GM18511 (cell line): ENCODE data around the gene SPEM1.

ENCODE experiments used
- ATAC-seq: cut with Tn5 transposase; IDR thresholded peaks from one replicate; pipeline ENCODE4 v1.9.1; 2021; ENCODE audit warnings: mild to moderate bottlenecking, moderate library complexity; ENCODE audit not compliant: unreplicated experiment

SPEM1 gene

DNA sequence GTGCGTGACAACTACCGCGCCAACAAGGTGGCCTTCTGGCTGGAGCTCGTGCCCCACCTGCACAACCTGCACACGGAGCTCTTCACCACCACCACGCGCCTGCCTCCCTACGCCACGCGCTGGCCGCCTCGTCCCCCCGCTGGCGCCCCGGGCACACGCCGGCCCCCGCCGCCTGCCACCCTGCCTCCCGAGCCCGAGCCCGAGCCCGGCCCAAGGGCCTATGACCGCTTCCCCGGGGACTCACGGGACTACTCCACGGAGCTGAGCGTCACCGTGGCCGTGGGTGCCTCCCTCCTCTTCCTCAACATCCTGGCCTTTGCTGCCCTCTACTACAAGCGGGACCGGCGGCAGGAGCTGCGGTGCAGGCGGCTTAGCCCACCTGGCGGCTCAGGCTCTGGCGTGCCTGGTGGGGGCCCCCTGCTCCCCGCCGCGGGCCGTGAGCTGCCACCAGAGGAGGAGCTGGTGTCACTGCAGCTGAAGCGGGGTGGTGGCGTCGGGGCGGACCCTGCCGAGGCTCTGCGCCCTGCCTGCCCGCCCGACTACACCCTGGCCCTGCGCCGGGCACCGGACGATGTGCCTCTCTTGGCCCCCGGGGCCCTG is 3.0 kb upstream of the SPEM1 start:
- ATAC-seq: no peak

DNA sequence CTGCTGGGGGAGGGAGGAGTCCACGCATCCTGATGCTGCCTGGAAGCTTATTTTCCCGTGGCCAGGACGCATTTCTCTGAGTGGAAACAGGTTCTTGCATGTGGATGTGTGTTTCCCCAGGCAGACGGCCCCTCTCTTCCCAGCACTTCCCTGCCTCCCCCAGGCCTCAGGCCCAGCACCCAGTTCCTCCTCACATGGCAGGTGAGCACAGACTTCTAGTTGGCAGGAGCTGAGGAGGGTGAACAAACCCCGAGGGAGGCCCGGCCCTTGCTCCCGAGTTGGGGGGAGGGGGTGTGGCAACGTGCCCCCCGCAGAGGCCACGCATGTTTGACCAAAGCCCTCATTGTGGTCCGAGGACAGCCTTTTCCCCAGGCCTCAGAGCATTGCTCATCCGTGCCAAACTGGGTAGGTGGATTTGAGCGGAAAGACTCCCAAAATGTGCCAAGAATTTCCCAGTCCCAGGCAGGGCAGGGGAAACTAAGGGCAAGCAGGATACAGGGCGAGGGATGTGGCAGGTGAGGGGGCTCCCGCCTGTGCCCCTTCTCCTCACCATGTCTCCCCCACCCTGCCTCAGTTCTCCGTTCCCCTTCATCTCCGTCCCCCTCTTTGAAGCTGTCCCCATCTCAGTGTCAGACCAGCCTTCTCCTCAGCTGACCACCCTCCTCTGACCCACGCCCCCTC is 1.5 kb upstream of the SPEM1 start:
- no peak for ATAC-seq

DNA sequence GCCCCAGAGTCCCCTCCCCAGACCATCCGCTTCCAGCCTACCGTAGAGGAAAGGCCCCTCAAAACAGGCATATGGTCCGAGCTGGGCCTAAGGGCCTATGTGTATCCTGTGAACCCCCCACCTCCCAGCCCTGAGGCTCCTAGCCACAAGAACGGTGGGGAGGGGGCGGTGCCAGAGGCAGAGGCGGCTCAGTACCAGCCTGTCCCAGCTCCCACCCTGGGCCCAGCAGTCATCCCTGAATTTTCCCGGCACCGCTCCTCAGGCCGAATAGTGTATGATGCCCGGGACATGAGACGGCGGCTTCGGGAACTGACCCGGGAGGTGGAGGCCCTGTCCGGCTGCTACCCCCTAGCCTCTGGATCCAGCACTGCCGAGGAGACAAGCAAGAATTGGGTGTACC is 1.1 kb downstream of the SPEM1 start:
- no peak for ATAC-seq

DNA sequence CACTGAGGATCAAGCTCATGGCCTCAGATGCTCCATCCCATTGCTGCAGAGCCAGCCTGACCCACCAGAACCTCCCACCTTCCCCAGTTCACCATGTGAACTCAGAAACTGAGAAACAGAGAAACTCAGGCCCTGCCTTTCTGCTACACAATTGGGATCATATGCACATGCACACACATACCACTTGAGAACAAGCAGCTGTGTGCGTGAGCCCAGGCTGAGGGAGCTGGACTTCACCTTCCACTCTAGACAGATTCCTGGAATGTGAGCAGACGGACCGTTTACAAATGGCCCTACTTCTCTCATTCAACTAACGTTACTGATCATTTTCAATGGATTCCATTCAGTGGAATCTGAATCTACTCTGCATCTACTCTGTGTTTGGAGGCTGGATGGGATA is 3.6 kb downstream of the SPEM1 start:
- no peak for ATAC-seq

DNA sequence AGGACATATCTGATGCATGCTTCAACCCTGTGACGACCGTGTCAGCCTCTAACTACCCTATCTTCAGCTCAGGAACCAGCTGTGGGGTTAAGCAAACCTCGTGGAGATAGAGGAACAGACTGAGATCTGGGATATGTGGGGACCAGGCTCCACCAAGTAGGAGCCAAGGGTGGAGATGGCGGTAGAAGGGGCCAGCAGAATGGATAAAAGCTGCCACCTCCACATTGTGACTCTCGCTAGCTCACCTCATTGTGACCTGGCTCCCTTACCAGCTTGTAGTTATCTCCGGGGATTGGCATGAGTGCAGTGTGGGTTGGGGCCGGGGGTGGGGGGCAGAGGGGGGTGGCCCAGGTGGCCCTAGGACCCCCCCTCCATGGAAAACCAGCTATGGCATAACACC is 5.2 kb downstream of the SPEM1 start, which contains the start of gene SPEM2:
Gene SPEM2 (plus strand): TSS at position 301 of the 400 bp plus-strand sequence. CDS start 73 bp downstream, at position 374.
- ATAC-seq: no peak

DNA sequence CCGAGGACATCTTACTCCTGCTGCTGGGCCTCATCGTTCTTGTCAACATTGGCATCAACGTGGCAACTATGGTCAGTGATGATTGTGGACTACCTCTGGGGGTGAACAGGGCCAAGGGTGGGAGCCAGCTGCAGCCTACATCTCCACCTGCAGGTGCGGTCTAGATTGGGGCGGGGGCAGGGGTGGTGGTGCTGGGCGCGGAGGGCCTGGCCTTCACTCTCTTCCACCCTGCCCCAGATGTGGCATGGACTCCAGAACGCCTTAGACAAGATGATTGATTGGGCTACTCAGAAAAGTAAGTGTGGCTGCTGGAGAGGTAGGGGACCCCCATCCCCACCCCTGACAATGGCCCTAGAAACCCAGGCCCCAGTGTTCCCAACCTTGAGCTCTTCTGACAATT is 5.6 kb downstream of the SPEM1 start:
- ATAC-seq: no peak

DNA sequence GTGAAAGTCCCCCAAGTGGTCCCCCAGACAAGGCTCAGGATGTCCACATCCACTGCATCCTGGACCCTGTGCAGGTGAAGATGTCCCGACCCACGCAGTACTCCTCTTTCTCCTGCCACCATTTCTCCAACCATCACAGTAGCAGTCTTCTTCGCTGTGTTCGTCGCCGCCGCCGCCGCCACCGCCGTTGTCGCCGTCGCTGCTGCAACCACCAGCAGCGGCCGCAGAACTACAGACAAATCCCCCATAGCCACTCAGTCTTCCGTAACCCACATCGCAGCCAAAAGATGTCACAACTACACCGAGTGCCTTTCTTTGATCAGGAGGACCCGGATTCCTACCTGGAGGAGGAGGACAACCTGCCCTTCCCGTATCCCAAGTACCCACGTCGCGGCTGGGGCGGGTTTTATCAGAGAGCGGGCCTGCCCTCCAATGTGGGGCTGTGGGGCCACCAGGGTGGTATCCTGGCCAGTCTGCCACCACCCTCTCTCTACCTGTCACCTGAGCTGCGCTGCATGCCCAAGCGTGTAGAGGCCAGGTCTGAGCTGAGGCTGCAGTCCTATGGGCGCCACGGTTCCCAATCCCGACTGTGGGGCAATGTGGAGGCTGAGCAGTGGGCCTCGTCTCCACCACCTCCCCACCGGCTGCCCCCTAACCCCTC is 6.2 kb downstream of the SPEM1 start:
- no peak for ATAC-seq

DNA sequence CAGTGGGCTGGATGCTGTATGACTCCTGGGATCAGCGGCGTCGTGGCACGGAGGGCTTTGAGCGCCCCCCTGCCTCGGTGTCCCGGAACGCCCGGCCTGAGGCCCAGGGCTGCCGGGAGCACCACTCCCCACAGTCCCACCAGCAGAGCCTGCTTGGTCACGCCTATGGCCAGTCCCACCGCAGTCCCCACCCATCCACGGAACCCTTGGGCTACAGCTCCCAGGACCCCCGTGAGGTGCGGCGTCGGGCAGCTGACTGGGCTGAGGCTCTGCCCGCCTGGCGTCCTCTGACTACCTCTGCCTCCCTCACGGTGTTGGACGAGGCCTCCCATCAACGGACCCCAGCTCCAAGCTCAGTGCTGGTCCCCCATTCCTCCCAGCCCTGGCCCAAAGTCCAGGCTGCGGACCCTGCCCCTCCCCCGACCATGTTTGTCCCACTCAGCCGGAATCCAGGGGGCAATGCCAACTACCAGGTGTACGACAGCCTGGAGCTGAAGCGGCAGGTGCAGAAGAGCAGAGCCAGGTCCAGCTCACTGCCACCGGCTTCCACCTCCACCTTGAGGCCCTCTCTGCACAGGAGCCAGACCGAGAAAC is 6.9 kb downstream of the SPEM1 start:
- no peak for ATAC-seq

DNA sequence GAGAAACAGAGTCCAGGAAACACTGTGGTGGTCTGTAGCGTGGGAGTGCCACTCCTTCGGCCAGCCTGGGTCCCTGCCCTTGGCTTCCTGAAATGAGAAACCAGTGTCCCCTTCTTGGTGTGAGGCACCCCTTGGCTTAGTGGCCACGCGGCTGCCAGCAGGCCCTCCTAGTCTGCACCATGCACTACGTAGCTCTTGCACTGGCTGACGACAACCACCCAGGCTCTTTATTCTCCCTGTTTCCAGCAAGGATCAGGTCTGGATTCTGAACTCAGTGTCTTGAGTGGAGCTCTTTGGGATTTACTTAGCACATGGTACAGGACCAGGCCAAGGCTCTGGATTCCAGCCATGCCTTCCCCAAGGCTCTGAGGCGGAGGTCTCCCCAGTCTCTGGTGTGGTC is 7.4 kb downstream of the SPEM1 start:
- no peak for ATAC-seq

DNA sequence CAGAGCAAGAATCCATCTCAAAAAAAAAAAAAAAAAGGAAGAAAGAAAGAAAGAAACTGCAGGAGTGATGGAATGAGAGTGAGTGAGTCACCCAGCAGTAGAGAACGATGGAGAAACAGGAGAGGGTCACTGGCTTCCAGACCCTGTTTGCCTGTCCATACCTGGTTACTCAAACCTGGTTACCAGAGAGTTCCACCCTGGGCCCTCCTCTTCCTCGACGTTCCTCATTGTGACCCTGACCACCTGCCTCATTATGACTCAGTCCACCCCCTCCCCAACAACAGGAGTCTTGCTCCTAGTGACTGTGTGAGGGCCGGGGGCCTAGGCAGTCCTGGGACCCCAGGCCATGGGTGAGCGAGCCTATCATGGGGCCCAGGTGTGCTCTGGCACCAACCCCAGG is 8.4 kb downstream of the SPEM1 start, which contains the start of gene SPEM3:
Gene SPEM3 (plus strand): TSS at position 301 of the 400 bp plus-strand sequence. CDS start 46 bp downstream, at position 347.
- ATAC-seq: no peak

DNA sequence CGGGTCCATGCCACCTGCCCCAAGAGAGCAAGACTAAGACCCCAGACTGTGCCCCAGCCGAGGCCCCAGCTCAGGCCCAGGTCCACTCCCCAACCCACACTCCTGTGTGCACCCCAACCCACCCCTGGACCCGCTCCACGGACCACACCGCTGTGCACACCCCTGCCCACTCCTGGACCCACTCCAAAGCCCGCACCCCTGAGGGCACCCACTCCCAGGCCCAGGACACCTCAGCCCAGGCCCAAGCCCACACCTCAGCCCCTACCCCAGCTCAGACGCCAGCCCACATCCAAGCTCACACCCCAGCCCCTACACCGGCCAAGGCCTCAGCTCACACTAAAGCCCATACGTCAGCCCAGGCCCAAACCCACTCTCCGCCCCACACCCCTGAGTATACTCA is 9.6 kb downstream of the SPEM1 start:
- ATAC-seq: no peak

DNA sequence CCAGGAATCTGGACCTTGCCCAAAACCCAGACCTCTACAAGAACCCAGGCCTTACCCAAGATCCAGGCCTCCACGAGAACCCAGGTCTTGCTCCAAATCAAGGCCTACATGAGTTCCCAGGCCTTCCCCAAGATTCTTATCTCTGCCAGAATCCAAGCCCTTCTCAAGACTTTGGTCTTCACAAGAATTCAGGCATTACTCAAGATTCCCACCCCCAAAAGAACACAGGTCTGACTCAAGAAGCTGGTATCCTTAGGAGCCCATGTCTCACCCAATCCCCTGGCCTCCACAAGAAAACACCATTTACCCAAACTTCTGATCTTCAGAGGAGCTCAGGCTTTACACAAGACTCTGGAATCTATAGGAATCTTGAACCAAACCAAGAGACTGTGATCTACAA is 11.1 kb downstream of the SPEM1 start:
- no peak for ATAC-seq

DNA sequence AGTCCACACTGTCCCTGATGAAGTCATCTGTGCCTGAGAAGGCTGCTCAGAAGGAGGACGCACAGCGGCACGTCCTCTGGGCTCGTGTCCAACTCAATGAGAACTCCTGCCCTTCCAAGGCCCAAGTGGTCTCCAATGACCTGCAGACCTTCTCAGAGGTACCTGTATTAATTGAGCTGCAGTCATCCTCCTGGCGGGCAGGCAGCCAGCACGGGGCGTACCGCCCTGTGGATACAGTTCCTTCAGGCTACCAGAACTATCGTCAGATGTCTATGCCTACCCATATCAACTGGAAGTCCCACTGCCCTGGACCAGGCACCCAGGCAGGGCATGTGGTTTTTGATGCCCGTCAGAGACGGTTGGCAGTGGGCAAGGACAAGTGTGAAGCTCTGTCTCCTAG is 12.2 kb downstream of the SPEM1 start:
- ATAC-seq: no peak

DNA sequence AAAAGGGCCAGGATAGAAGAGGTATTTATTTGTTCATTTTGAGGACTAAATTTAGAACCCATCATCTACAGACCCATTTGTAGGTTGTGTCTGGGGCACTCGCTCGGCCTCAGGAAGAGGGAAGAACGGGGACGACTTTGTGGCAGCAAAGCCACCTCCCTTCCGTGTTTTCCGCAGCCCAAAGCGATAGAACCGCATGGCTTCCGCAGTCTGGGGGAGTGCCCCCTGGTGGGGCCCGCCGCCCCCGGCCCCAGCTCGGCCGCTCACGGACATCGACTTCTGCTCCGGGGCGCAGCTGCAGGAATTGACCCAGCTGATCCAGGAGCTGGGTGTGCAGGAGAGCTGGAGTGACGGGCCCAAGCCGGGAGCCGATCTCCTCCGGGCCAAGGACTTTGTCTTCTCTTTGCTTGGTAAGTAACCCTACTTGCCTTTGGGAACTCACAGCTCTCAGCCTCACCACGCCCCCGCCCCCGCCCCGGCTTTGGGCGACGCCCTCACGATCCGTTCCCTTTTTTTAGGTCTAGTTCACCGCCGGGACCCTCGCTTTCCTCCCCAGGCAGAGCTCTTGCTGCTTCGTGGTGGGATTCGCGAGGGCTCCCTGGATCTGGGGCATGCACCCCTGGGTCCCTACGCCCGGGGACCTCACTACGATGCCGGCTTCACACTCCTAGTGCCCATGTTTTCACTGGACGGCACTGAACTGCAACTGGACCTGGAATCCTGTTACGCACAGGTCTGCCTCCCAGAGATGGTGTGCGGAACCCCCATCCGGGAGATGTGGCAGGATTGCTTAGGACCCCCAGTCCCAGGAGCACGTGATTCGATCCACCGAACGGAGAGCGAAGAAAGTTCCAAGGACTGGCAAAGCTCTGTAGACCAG is 15.8 kb downstream of the SPEM1 start:
- peak; percentile 27 for ATAC-seq

DNA sequence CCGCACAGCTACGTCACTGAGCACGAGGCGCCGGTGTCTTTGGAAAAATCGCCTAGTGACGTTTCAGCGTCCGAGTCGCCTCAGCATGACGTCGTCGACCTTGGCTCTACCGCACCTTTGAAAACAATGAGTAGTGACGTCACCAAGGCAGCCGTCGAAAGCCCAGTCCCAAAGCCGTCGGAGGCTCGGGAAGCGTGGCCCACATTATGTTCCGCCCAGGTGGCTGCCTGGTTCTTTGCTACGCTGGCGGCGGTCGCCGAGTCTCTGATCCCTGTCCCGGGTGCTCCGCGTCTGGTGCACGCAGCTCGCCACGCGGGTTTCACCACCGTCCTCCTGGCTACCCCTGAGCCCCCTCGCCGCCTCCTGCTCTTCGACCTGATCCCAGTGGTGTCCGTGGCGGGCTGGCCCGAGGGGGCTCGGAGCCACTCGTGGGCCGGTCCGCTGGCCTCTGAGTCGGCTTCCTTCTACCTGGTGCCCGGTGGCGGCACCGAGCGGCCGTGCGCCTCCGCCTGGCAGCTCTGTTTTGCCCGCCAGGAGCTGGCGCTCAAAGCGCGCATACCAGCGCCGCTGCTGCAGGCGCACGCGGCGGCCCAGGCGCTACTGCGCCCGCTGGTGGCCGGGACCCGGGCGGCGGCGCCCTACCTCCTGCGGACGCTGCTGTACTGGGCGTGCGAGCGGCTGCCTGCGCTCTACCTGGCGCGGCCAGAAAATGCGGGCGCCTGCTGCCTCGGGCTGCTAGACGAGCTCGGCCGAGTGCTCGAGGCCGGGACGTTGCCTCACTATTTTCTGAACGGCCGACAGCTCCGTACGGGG is 16.6 kb downstream of the SPEM1 start:
- ATAC-seq: no peak

DNA sequence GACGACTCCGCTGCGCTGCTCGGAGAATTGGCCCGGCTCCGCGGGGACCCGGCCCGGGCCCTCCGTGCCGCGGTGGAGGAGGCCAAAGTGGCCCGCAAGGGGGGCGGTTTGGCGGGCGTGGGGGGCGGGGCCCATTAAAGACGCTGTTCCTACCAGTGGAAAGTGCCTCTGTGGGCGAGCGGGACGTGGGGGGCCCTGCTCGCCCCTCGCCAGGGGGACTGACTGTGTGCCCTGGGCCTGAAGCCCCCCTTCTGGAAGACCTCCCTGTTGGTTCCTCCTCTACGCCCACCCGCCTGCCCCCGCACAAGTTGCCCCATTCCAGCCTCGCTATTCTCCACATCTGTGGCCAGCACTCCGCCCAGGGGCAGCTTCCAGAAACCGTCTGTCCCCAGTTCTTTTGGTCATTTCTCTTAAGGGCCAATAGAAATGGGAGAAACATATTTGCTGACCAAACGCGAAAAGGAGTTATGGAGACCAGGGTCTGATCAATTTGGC is 17.3 kb downstream of the SPEM1 start:
- ATAC-seq: no peak

DNA sequence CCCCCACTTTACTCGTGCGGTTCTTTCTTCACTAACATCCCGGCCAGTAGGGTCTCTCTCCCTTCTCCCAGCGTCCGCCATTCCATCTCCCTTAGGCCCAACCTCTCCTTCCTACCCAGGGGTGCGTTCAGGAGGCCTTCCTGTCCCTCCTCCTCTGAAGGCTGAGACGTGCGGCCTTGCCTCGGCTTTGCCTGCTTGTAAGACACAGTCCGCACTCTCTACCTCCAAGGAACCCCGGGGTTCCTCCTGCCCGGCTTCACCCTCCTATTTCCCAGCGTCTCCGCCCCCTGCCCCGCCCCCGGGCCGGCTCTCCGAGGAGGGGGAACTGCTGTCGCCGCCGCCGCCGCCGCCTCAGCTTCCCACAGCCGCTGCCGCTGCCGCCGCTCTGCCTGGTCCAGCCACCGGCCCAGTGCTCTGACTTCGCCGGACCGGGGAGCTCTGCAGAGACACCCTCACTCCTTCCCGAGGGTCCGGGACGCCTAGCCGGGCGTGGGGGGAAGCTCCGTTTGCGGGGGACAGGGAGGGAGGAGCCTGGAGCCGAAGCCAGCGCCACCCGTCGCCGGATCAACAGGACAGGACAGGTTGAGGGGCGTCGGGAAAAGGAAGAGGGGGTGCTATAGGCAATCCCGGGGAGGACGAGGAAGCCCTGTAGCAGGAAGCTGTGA is 18.0 kb downstream of the SPEM1 start:
- no peak for ATAC-seq

DNA sequence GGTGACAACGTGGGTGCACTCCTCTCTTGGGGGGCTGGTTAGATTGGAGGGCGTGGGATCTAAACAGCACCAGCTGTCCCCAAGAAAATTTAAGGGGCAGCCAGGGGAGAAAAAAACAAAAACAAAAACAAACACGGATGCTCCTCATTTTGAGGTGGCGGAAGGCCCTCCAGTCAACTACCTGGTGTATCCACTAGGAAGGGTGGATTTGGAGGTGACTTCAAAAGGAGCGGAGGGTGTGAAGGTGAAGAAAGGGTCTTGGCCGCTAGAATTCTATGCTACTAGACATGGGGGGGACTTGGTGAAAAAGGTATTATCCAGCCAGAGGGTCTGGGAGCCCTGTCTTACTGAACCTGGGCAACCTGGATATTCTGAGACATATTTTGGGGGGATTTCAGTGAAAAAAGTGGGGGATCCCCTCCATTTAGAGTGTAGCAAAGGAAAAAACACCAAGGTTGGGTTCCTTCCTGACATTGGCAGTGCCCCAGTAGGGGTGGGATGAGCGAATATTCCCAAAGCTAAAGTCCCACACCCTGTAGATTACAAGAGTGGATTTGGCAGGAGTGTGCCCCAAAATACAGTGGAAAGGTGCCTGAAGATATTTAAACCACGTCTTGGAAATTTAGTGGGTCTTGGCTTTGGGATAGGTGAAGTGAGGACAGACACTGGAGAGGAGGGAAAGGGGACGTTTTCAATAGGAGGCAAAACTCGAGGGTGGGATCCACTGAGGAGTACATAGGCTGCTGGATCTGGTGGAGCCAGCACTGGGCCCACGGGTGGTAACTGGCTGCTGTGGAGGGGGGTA is 18.7 kb downstream of the SPEM1 start:
- ATAC-seq: no peak
